Right ventricle myocardium inferior (tissue), 1 donor: ENCODE results near the gene SPATA9. TPM values are rescaled to one million over a fixed set of nuclear protein-coding genes. Genes with fewer than 3 reads are reported as not detected.
"Not testable (repeated sequence)": the region's sequence is repeated elsewhere in the genome, so short reads cannot be mapped to it uniquely, and the experiment has no call there.

Experiments used
- ATAC-seq: fragments of 200-7000 bp; cut with Tn5 transposase; one replicate; pipeline ENCODE4 v1.9.1; 2020; ENCODE audit warnings: mild to moderate bottlenecking, moderate library complexity
- DNase-seq: peaks from one replicate; pipeline ENCODE4 v3.0.0; 2021; ENCODE audit errors: missing footprints
- intact Hi-C: fragments of 100-400 bp; cut with DNase I; formaldehyde crosslinking; loops from one replicate; pipeline ENCODE4 v1.11.0; 2022
- total RNA-seq: library from RNA; stranded (reverse); fragmentation: NEBNext Ultra II Directional; extraction: Animal tissue kit (Norgen Biotek cat#: 25700); gene quantifications from one replicate; pipeline ENCODE4 v1.2.1, GENCODE V29; 2021
- donor health status: DM: no; HTN: yes; CAD: no; lungs with severe emphysema.

SPATA9 gene
- total RNA-seq, 1 donor from 2014 or later: not detected

- ATAC-seq (no peak), DNase-seq (no peak)
These were observed 28.6 kb downstream of the SPATA9 start for GRCh38 chr5:95654196-95654595.

GRCh38 chr5:95652849-95653248, 29.9 kb downstream of the SPATA9 start:
- intact Hi-C loops: no loop called here
- ATAC-seq: no peak
- DNase-seq: no peak

More at GRCh38 chr5:95654196-95654595, 28.6 kb downstream of the SPATA9 start:
- intact Hi-C loops: no loop called here

- DNase-seq (no peak), ATAC-seq (no peak)
- intact Hi-C loops: loop anchor here (5.0 to 10.0 kb wide), 4 partner anchors 82 to 955 kb away; partner anchors contain the start of genes ELL2 and RHOBTB3
These were observed 32.8 kb downstream of the SPATA9 start for GRCh38 chr5:95649842-95650620.

DNA sequence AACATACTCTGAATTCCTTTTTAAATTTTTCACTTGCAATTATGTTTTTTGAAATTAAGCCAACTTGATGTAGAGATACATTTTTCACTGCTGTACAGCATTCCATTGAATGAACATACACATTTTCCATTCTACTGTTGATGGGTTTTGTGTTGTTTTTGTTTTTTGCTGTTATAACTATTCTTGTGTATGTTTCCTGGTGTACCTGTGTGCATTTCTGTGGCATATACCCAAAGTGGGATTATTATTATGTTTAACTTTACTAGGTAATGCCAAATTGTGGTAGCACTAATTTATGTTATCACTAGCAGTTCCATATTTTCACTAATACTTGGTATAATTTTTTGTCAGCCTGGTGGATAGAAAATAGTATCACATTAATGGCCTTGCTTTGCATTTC, 33.5 kb downstream of the SPATA9 start:
- intact Hi-C loops: loop anchor here (5.0 to 10.0 kb wide), 4 partner anchors 83 to 956 kb away; partner anchors contain the start of genes ELL2 and RHOBTB3
- ATAC-seq (no peak), DNase-seq (no peak)

DNA sequence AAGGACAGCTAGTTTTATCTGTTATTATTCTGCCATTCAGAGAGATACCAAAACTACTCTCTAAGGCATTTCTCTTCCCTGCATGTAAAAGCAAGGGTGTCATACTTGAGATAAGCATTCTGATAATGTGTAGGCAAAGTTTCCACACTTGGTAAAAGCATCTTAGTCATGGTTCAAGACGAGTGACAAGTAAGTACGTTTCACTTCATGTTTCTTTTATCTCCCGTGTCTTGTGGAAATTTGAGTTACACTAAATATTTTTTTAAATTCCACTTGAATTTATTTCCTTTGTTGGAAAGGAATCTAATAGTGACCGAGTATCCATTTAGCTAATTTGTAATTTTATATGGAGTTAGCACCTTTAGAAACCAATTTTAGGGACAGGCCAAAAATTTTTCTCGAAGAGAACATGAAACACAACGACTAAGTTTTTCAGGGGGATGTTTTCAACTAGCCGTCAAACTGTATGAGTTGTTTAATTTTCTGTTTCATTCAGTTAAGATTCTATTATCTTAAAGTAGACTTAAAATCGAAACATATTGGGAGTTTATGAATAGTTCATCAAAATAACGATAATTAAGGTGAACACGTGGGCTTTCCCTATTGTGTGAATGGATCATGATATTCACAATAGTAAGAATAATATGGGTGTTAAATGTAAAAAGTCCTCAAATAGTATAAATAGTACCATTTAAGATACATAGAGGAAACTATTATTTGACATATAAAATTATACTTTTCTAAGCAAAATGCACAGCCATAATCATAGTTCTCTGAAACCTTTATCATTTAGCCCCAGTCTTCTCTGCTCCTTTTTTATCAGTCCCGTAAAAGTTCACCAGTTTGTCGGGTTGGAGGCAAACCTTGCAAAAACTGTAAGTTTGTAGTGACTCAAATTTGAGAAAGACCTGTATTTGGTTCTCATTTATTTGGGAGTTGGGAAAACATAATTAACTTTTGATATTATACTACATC, 34.6 kb downstream of the SPATA9 start:
- intact Hi-C loops: loop anchor here (5.0 to 10.0 kb wide), 4 partner anchors 84 to 957 kb away; partner anchors contain the start of genes ELL2 and RHOBTB3
- DNase-seq: no peak
- ATAC-seq: no peak

DNA sequence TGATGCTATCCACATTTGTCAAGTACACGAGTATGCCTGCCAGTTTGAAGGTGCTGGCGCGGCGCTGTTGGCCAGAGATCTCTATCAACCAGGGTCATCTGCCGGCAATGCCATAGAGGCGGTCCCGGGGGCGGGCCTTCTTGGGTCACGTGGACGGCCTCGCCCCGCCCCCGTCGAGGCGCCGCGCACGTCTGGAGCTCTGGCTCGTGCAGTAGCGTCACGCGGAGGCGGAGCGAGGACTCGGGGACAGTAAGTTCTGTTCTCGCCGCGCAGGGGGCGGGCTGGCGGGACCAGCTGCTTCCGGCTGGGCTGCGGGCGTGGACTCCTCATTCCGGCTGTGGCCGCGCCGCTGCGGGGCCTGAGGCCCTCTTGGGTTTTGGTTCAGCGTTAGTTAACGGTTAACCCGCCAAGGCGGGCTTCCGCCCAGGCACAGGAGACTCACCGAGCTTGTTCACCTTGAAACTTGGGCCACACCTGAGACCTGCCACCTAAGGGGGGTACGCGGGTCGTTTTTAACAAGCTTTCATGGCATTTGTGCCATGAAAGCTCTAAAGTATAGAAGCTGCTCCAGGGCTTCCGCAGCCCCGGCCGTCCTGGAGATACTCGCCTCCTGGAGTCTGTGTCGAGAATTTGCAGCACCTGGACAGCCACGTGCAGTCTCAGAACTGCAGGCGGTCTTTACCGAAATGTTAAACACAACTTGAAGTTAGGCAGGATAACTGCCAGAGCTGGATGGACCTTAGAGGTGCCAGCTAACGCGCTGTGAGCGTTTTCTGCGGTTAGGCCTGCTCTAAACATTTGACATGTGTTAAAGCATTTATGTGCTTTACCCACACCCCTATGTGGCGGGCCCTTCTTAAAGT, 36.0 kb downstream of the SPATA9 start, which contains the start of gene RFESD:
RFESD (plus strand) TSS at position 209 of the 863 bp plus-strand sequence. CDS start 5,495 bp downstream, outside the sequence.
- ATAC-seq (peak; percentile 99), DNase-seq (peak; percentile 100)
- intact Hi-C loops: loop anchor here (5.0 to 10.0 kb wide), 4 partner anchors 86 to 958 kb away; partner anchors contain the start of genes ELL2 and RHOBTB3

GRCh38 chr5:95646226-95646568, 36.6 kb downstream of the SPATA9 start:
- DNase-seq, ATAC-seq: not testable (repeated sequence)
- intact Hi-C loops: loop anchor here (5.0 to 10.0 kb wide), 4 partner anchors 86 to 959 kb away; partner anchors contain the start of genes ELL2 and RHOBTB3

DNA sequence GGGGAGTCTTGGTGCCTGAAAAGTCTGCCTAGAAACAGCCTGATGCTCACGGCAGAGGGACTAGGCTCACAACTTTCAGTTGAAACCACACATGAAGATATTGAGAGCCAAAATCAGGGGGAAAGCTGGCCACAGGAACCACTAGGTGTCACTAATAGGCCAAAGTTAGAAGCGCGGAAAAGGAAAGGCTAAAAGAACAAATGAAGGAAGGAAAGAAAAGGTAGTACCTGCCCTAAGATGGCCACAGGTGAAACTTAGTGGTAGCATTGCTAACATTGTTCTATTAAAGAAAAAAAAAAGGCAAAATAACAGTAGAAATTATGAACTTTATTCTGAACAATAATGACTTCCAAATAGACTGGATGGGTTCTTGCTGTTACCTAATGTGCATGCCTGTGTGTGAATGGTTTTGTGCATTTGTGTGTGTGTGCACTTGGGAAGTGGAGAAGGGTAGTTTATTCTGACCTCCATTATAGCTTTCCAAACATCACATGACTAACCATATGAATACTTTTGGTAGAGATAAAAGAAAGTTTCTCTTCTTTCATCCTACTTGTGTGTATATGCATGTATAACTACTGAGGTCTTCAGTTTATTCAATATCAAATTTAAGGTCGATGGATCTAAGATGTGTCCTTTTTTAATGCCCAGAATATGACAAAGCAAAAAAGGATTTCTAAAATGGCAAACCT, 38.3 kb downstream of the SPATA9 start:
- intact Hi-C loops: loop anchor here (1.0 to 10.0 kb wide), 6 partner anchors 88 to 960 kb away; partner anchors contain the start of genes ELL2 and RHOBTB3
- peak; percentile 17 for ATAC-seq
- DNase-seq: no peak

DNA sequence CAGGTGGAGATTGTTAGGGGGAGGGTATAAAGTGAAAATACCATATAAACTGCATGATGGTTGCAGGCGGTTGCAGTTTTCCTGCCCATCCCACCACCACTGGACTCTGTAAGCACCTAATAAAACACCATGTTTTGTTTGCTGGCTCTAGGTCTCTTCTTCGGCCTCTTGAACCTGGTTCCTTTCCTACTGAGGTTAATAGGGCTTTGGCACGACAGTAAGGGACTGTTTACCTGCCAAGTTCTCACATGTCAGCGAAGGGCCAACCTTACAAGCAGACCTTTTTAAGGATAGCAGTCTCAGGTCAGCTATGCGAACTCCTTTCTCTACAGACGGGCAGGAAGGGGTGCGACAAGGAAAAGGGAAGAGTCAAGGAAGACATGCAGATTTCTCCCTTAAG, 39.6 kb downstream of the SPATA9 start:
- ATAC-seq (no peak), DNase-seq (no peak)
- intact Hi-C loops: loop anchor here (10.0 kb wide), 2 partner anchors 322 to 962 kb away; partner anchors contain the start of gene ELL2

GRCh38 chr5:95641741-95642220, 41.0 kb downstream of the SPATA9 start:
- intact Hi-C loops: loop anchor here (10.0 kb wide), 2 partner anchors 323 to 963 kb away; partner anchors contain the start of gene ELL2
- DNase-seq: no peak
- ATAC-seq: no peak

- no peak for DNase-seq
- no peak for ATAC-seq
- intact Hi-C loops: no loop called here
These were observed 44.2 kb downstream of the SPATA9 start for GRCh38 chr5:95638632-95639031.

- DNase-seq (no peak), ATAC-seq (no peak)
- intact Hi-C loops: no loop called here
These were observed 48.7 kb downstream of the SPATA9 start for GRCh38 chr5:95634081-95634480.

- DNase-seq: no peak
These were observed 49.1 kb downstream of the SPATA9 start for GRCh38 chr5:95633671-95634070.

GRCh38 chr5:95632942-95633341, 49.8 kb downstream of the SPATA9 start:
- intact Hi-C loops, DNase-seq, ATAC-seq: not testable (repeated sequence)

More at GRCh38 chr5:95633671-95634070, 49.1 kb downstream of the SPATA9 start:
- intact Hi-C loops: no loop called here
- ATAC-seq: no peak

GRCh38 chr5:95631991-95632675, 50.7 kb downstream of the SPATA9 start:
- DNase-seq (no peak), ATAC-seq (no peak)
- intact Hi-C loops: no loop called here

GRCh38 chr5:95631255-95631958, 51.4 kb downstream of the SPATA9 start:
- ATAC-seq (peak; percentile 18), DNase-seq (no peak)
- intact Hi-C loops: no loop called here
